Measurements from ENCODE around the gene MID1. TPM values are rescaled to one million over a fixed set of nuclear protein-coding genes. Genes with fewer than 3 reads are reported as not detected.

The MID1 gene
- total and polyA plus RNA-seq, 4 donors = 4.3 to 25.8 (median 12.9) TPM

GRCh38 chrX:10536744-10537143, 83.6 kb downstream of the MID1 start:
- no peak overlapping the region for H3K9ac ChIP-seq (ENCODE audit: insufficient read depth in 1 of 2, low read length in 2 of 2)
- no peaks in the 10 kb centered on the region for H3K9me3 ChIP-seq (ENCODE audit: control insufficient read depth in 4 of 4, insufficient read depth in 3 of 4, low read length in 3 of 4)
- H3K36me3 ChIP-seq (ENCODE audit: control insufficient read depth in 4 of 4, insufficient read depth in 4 of 4, low read length in 4 of 4) = no peaks in the 10 kb centered on the region
- ATAC-seq (ENCODE audit: insufficient read depth, low FRiP score) (no peak), DNase-seq (no peak)
- peaks cover 0 to 8% (median 3%) of the 10 kb centered on the region in 5 donors for H3K4me1 ChIP-seq (ENCODE audit: control insufficient read depth in 5 of 5, insufficient read depth in 5 of 5, low read length in 5 of 5)
- peaks cover 0 to 3% (median 0%) of the 10 kb centered on the region in 3 donors for H3K27me3 ChIP-seq (ENCODE audit: control insufficient read depth in 3 of 3, insufficient read depth in 3 of 3, low read length in 2 of 3)
- 69 to 77% methylated on average over 5 of the region's 5 CpGs for WGBS, 2 donors
- no peak overlapping the region for H3K27ac ChIP-seq (ENCODE audit: low read depth in 1 of 2, low read length in 1 of 2)
- H3K4me3 ChIP-seq = no peak overlapping the region
- TF ChIP-seq CTCF (IDR thresholded peaks at IDR 0.05; ENCODE audit: control extremely low read depth, extremely low read depth) = no peak

- Histone ChIP-seq H3K4me3 (no peak overlapping the region), H3K9me3 (ENCODE audit: control insufficient read depth in 4 of 4, insufficient read depth in 3 of 4, low read length in 3 of 4) (no peaks in the 10 kb centered on the region), H3K9ac (ENCODE audit: insufficient read depth in 1 of 2, low read length in 2 of 2) (no peak overlapping the region), H3K36me3 (ENCODE audit: control insufficient read depth in 4 of 4, insufficient read depth in 4 of 4, low read length in 4 of 4) (no peaks in the 10 kb centered on the region), H3K27ac (ENCODE audit: low read depth in 1 of 2, low read length in 1 of 2) (no peak overlapping the region), H3K27me3 (ENCODE audit: control insufficient read depth in 3 of 3, insufficient read depth in 3 of 3, low read length in 2 of 3) (peaks cover 0 to 13% (median 0%) of the 10 kb centered on the region in 3 donors), H3K4me1 (ENCODE audit: control insufficient read depth in 5 of 5, insufficient read depth in 5 of 5, low read length in 5 of 5) (peaks cover 0 to 10% (median 3%) of the 10 kb centered on the region in 5 donors)
- ATAC-seq (ENCODE audit: insufficient read depth, low FRiP score) (no peak), DNase-seq (no peak)
- 75 to 89% methylated on average over 2 of the region's 2 CpGs for WGBS, 2 donors
- no peak for TF ChIP-seq CTCF (IDR thresholded peaks at IDR 0.05; ENCODE audit: control extremely low read depth, extremely low read depth)
Observed at GRCh38 chrX:10534611-10535010, 85.8 kb downstream of the MID1 start.

GRCh38 chrX:10533696-10534365, 86.6 kb downstream of the MID1 start:
- ATAC-seq (ENCODE audit: insufficient read depth, low FRiP score) = no peak
- Histone ChIP-seq H3K9me3 (ENCODE audit: control insufficient read depth in 4 of 4, insufficient read depth in 3 of 4, low read length in 3 of 4) (no peaks in the 10 kb centered on the region), H3K4me3 (no peak overlapping the region), H3K36me3 (ENCODE audit: control insufficient read depth in 4 of 4, insufficient read depth in 4 of 4, low read length in 4 of 4) (no peaks in the 10 kb centered on the region), H3K27ac (ENCODE audit: low read depth in 1 of 2, low read length in 1 of 2) (no peak overlapping the region), H3K4me1 (ENCODE audit: control insufficient read depth in 5 of 5, insufficient read depth in 5 of 5, low read length in 5 of 5) (peaks cover 0 to 10% (median 4%) of the 10 kb centered on the region in 5 donors), H3K27me3 (ENCODE audit: control insufficient read depth in 3 of 3, insufficient read depth in 3 of 3, low read length in 2 of 3) (peaks cover 0 to 14% (median 1%) of the 10 kb centered on the region in 3 donors), H3K9ac (ENCODE audit: insufficient read depth in 1 of 2, low read length in 2 of 2) (no peak overlapping the region)
- no peak for DNase-seq
- WGBS, 2 donors = 77 to 100% methylated on average over 1 of the region's 1 CpG
- TF ChIP-seq CTCF (IDR thresholded peaks at IDR 0.05; ENCODE audit: control extremely low read depth, extremely low read depth) = no peak
